HCT116 (cell line): Measurements from ENCODE around the gene HEPACAM2. TPM values are rescaled to one million over a fixed set of nuclear protein-coding genes. Genes with fewer than 3 reads are reported as not detected.

Experiments
- ATAC-seq: fragments of 200-7000 bp; cut with Tn5 transposase; 2 replicates; pipeline ENCODE4 v1.9.1; 2020; ENCODE audit warnings: mild to moderate bottlenecking, moderate library complexity
- BruUV-seq: library from RNA; stranded (reverse); fragments of 400-500 nt; replicated peaks from 2 replicates; lab custom pipeline; 2021; lab: Mats Ljungman, UMichigan
- CTCF ChIA-PET: fragments of 300-600 bp; sonication (Branson Sonifier 250); formaldehyde crosslinking; loops from one replicate; lab custom pipeline; 2021; ENCODE audit warnings: antibody characterized with exemption; lab: Charles Lee
- POLR2A ChIA-PET: fragments of 300-600, 350-600 bp; sonication (Branson Sonifier 250); formaldehyde crosslinking; loops from one replicate; lab custom pipeline; 2021; ENCODE audit warnings: antibody characterized with exemption; lab: Charles Lee
- RAD21 ChIA-PET, 2 experiments: fragments of 300-600 bp; sonication (Branson Sonifier 250); formaldehyde crosslinking; loops; one replicate each; lab custom pipeline; 2023; ENCODE audit warnings: low total read pairs in 2 of 2; ENCODE audit not compliant: uncharacterized antibody in 2 of 2, unreplicated experiment in 2 of 2, low non-redundant PET in 1 of 2; lab: Charles Lee
- DNase-seq: peaks from one replicate; pipeline ENCODE4 v3.0.0-alpha.2; 2010; ENCODE audit warnings: low read depth, low spot score
- H2AFZ ChIP-seq: fragments of 200-600 bp; shearing (Covaris generic), sonication (generic); 2 replicates; pipeline ENCODE4 v1.6.1; 2017; ENCODE audit warnings: low read depth, mixed run types, mixed read lengths, antibody characterized with exemption, low read length; ENCODE audit not compliant: poor library complexity, severe bottlenecking
- H3K27ac ChIP-seq: 2 replicates; pipeline ENCODE4 v1.5.1; 2012; ENCODE audit warnings: low read depth, low read length
- H3K27me3 ChIP-seq: fragments of 200-600 bp; sonication (generic); 2 replicates; pipeline ENCODE4 v1.6.1; 2016; ENCODE audit warnings: mixed run types, low read length, mixed read lengths; ENCODE audit not compliant: insufficient read depth
- H3K36me3 ChIP-seq, 2 experiments: fragments of 200-500 bp in 1 of 2; fragments of 200-600 bp in 1 of 2; sonication (Bioruptor generic) in 1 of 2; sonication (generic) in 1 of 2; 2 replicates each; pipeline versions ENCODE4 v1.5.1 to v1.6.1; 2014 to 2016; ENCODE audit warnings: low read length in 2 of 2, inconsistent platforms in 1 of 2, mixed read lengths in 1 of 2, mixed run types in 1 of 2; ENCODE audit not compliant: insufficient read depth in 2 of 2, control insufficient read depth in 1 of 2
- H3K4me1 ChIP-seq, 2 experiments: fragments of 200-600 bp in 1 of 2; sonication (generic) in 1 of 2; 2 replicates each; pipeline versions ENCODE4 v1.5.1 to v1.6.1; 2012 to 2017; ENCODE audit warnings: low read length in 2 of 2, inconsistent platforms in 1 of 2, mild to moderate bottlenecking in 1 of 2, mixed read lengths in 1 of 2, mixed run types in 1 of 2, moderate library complexity in 1 of 2; ENCODE audit not compliant: insufficient read depth in 2 of 2, control insufficient read depth in 1 of 2
- H3K4me2 ChIP-seq: fragments of 200-600 bp; sonication (generic); 2 replicates; pipeline ENCODE4 v1.6.1; 2017; ENCODE audit warnings: mixed run types, low read length, mixed read lengths
- H3K4me3 ChIP-seq, 2 experiments: fragments of 200-600 bp in 1 of 2; sonication (generic) in 1 of 2; replicated peaks in 1 of 2; 2 replicates each; pipeline ENCODE4 v1.5.1; 2011 to 2016; ENCODE audit warnings: low read length in 2 of 2, control low read depth in 1 of 2, low read depth in 1 of 2, mild to moderate bottlenecking in 1 of 2, mixed read lengths in 1 of 2, mixed run types in 1 of 2
- H3K79me2 ChIP-seq: fragments of 200-600 bp; sonication (generic); 2 replicates; pipeline ENCODE4 v1.6.1; 2017; ENCODE audit warnings: mild to moderate bottlenecking, mixed run types, low read length, moderate library complexity, mixed read lengths; ENCODE audit not compliant: insufficient read depth
- H3K9ac ChIP-seq: fragments of 200-600 bp; sonication (generic); 2 replicates; pipeline ENCODE4 v1.6.1; 2016; ENCODE audit warnings: low read length, mixed read lengths
- H3K9me2 ChIP-seq: fragments of 200-600 bp; sonication (generic), shearing (Covaris generic); 2 replicates; pipeline ENCODE4 v1.6.1; 2017; ENCODE audit warnings: mixed run types, mild to moderate bottlenecking, moderate library complexity; ENCODE audit not compliant: insufficient read depth
- H3K9me3 ChIP-seq, 2 experiments: fragments of 200-500 bp in 1 of 2; fragments of 200-600 bp in 1 of 2; sonication (Bioruptor generic) in 1 of 2; sonication (generic) in 1 of 2; 2 replicates each; pipeline ENCODE4 v1.6.1; 2014 to 2017; ENCODE audit warnings: low read length in 2 of 2, mixed read lengths in 2 of 2, inconsistent platforms in 1 of 2, low read depth in 1 of 2, mild to moderate bottlenecking in 1 of 2, mixed run types in 1 of 2, moderate library complexity in 1 of 2; ENCODE audit not compliant: control insufficient read depth in 1 of 2, insufficient read depth in 1 of 2
- H4K20me1 ChIP-seq: fragments of 200-600 bp; sonication (generic), shearing (Covaris generic); 2 replicates; pipeline ENCODE4 v1.6.1; 2017; ENCODE audit warnings: mixed run types, mild to moderate bottlenecking, moderate library complexity; ENCODE audit not compliant: insufficient read depth
- CEBPB ChIP-seq: IDR thresholded peaks from 2 replicates; pipeline ENCODE4 v1.6.1; 2012; ENCODE audit warnings: low read depth
- EZH2 ChIP-seq: fragments of 200-600 bp; sonication (generic); IDR thresholded peaks from 2 replicates; pipeline ENCODE4 v1.6.1; 2017; ENCODE audit warnings: antibody characterized with exemption, mixed run types
- FOSL1 ChIP-seq: IDR thresholded peaks from 2 replicates; pipeline ENCODE4 v1.6.1; 2012; ENCODE audit warnings: low read depth
- JUND ChIP-seq: IDR thresholded peaks from 2 replicates; pipeline ENCODE4 v1.6.1; 2012
- POLR2A ChIP-seq: IDR thresholded peaks from 2 replicates; pipeline ENCODE4 v1.7.0; 2011; ENCODE audit warnings: borderline replicate concordance; ENCODE audit not compliant: insufficient read depth, insufficient read length; ENCODE audit errors: extremely low read depth
- POLR2AphosphoS5 ChIP-seq: IDR thresholded peaks from 2 replicates; pipeline ENCODE4 v1.6.1; 2011; ENCODE audit warnings: mild to moderate bottlenecking, low read depth, low read length, moderate library complexity
- SP1 ChIP-seq: IDR thresholded peaks from 2 replicates; pipeline ENCODE4 v1.6.1; 2012; ENCODE audit warnings: low read depth
- SRF ChIP-seq: IDR thresholded peaks from 2 replicates; pipeline ENCODE4 v1.6.1; 2012; ENCODE audit warnings: low read depth
- TCF7L2 ChIP-seq: IDR thresholded peaks from 2 replicates; pipeline ENCODE4 v1.7.0; 2011; ENCODE audit warnings: borderline replicate concordance, inconsistent platforms; ENCODE audit not compliant: insufficient read depth, insufficient read length; ENCODE audit errors: extremely low read depth
- YY1 ChIP-seq: IDR thresholded peaks from 2 replicates; pipeline ENCODE4 v1.6.1; 2011; ENCODE audit warnings: low read length, low read depth, moderate library complexity, mild to moderate bottlenecking; ENCODE audit not compliant: insufficient replicate concordance; ENCODE audit errors: extremely low read depth
- ZFX ChIP-seq: fragments of 450-650 bp; IDR thresholded peaks from 2 replicates; pipeline ENCODE4 v1.6.1; 2017
- ZNF274 ChIP-seq: fragments of 200-500 bp; sonication (Bioruptor generic); IDR thresholded peaks from 2 replicates; pipeline ENCODE4 v1.6.1; 2014; ENCODE audit warnings: mild to moderate bottlenecking, low read depth, low read length, inconsistent platforms
- intact Hi-C: fragments of 100-400 bp; cut with micrococcal nuclease; formaldehyde crosslinking; loops from 2 replicates; pipeline ENCODE4 v1.10.0; 2022
- total RNA-seq: library from RNA; stranded (reverse); gene quantifications from one replicate; pipeline ENCODE4 v1.2.1, GENCODE V29; 2021; ENCODE audit not compliant: unreplicated experiment
- TF ChIP-seq, protein P1 (sequence below): IDR thresholded peaks from 2 replicates; pipeline ENCODE4 v1.6.1; 2012; ENCODE audit warnings: low read depth
- TF ChIP-seq, protein P2 (sequence below), 3 experiments: fragments of 200-600 bp in 1 of 3; sonication (generic) in 1 of 3; IDR thresholded peaks in 2 of 3; conservative IDR thresholded peaks in 1 of 3; 2 replicates each; pipeline ENCODE4 v1.5.1; 2012 to 2017; ENCODE audit warnings: low read depth in 2 of 3, low read length in 2 of 3, antibody characterized with exemption in 1 of 3, borderline replicate concordance in 1 of 3, control low read depth in 1 of 3, mild to moderate bottlenecking in 1 of 3, mixed read lengths in 1 of 3, mixed run types in 1 of 3, moderate library complexity in 1 of 3; ENCODE audit not compliant: insufficient read depth in 1 of 3
- TF ChIP-seq, protein P3 (sequence below): IDR thresholded peaks from 2 replicates; pipeline ENCODE4 v1.6.1; 2012

The HEPACAM2 gene
- total RNA-seq, 1 experiment from 2014 or later: not detected

DNA sequence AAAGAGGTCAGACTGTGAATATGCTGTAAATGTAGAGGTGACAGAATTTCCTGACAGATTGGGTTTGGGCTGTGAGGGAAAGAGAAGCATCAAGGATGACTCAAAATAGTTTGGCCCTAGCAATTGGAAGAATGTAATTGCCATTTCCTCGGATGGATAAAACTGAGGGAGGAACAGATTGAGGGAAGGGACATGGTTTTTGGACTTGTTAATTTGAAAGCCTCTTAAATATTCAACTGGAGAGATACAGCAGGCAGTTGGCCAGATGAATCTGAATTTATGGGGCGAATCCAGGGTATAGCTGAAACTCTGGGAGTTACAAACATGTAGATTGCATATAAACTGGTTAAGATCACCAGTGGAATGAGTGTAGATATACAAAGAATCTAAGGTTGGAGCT, 9.3 kb upstream of the HEPACAM2 start:
- no peak overlapping the region for H3K4me3 ChIP-seq
- intact Hi-C loops: no loop called here
- no peak overlapping the region for H3K9ac ChIP-seq
- H3K27me3 ChIP-seq: no peaks in the 10 kb centered on the region
- H3K79me2 ChIP-seq: no peaks in the 10 kb centered on the region; the same call in 1 of the 2 replicates
- H2AFZ ChIP-seq: no peak overlapping the region
- no peaks in the 10 kb centered on the region for H3K36me3 ChIP-seq
- no peak overlapping the region for H3K27ac ChIP-seq
- DNase-seq (no peak), ATAC-seq (no peak)
- no peaks in the 10 kb centered on the region for H3K9me3 ChIP-seq
- H4K20me1 ChIP-seq: no peaks in the 10 kb centered on the region
- BruUV-seq: no TSS peak
- ChIA-PET CTCF (no interaction called here), POLR2A (no interaction called here), RAD21 (no interaction called here)
- peaks cover 4 to 15% of the 10 kb centered on the region in 2 experiments; a peak in 3 of 4 replicates for H3K4me1 ChIP-seq
- H3K4me2 ChIP-seq: no peak overlapping the region
- H3K9me2 ChIP-seq: no peaks in the 10 kb centered on the region
- TF ChIP-seq FOSL1 (no peak), JUND (no peak), ZFX (no peak), EZH2 (no peak), ZNF274 (no peak), POLR2AphosphoS5 (no peak), POLR2A (no peak), SP1 (no peak), SRF (no peak), YY1 (no peak), CEBPB (no peak), TCF7L2 (no peak)
- TF ChIP-seq, protein P1, sequence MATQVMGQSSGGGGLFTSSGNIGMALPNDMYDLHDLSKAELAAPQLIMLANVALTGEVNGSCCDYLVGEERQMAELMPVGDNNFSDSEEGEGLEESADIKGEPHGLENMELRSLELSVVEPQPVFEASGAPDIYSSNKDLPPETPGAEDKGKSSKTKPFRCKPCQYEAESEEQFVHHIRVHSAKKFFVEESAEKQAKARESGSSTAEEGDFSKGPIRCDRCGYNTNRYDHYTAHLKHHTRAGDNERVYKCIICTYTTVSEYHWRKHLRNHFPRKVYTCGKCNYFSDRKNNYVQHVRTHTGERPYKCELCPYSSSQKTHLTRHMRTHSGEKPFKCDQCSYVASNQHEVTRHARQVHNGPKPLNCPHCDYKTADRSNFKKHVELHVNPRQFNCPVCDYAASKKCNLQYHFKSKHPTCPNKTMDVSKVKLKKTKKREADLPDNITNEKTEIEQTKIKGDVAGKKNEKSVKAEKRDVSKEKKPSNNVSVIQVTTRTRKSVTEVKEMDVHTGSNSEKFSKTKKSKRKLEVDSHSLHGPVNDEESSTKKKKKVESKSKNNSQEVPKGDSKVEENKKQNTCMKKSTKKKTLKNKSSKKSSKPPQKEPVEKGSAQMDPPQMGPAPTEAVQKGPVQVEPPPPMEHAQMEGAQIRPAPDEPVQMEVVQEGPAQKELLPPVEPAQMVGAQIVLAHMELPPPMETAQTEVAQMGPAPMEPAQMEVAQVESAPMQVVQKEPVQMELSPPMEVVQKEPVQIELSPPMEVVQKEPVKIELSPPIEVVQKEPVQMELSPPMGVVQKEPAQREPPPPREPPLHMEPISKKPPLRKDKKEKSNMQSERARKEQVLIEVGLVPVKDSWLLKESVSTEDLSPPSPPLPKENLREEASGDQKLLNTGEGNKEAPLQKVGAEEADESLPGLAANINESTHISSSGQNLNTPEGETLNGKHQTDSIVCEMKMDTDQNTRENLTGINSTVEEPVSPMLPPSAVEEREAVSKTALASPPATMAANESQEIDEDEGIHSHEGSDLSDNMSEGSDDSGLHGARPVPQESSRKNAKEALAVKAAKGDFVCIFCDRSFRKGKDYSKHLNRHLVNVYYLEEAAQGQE: no peak
- TF ChIP-seq, protein P2, sequence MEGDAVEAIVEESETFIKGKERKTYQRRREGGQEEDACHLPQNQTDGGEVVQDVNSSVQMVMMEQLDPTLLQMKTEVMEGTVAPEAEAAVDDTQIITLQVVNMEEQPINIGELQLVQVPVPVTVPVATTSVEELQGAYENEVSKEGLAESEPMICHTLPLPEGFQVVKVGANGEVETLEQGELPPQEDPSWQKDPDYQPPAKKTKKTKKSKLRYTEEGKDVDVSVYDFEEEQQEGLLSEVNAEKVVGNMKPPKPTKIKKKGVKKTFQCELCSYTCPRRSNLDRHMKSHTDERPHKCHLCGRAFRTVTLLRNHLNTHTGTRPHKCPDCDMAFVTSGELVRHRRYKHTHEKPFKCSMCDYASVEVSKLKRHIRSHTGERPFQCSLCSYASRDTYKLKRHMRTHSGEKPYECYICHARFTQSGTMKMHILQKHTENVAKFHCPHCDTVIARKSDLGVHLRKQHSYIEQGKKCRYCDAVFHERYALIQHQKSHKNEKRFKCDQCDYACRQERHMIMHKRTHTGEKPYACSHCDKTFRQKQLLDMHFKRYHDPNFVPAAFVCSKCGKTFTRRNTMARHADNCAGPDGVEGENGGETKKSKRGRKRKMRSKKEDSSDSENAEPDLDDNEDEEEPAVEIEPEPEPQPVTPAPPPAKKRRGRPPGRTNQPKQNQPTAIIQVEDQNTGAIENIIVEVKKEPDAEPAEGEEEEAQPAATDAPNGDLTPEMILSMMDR (IDR thresholded peaks at IDR 0.05 in 2 of 3, conservative IDR thresholded peaks at IDR 0.05 in 1 of 3; ENCODE audit: borderline replicate concordance in 1 of 3, insufficient read depth in 1 of 3, low read depth in 2 of 3, low read length in 2 of 3): no peak
- TF ChIP-seq, protein P3, sequence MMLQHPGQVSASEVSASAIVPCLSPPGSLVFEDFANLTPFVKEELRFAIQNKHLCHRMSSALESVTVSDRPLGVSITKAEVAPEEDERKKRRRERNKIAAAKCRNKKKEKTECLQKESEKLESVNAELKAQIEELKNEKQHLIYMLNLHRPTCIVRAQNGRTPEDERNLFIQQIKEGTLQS: no peak
